Uterine smooth muscle cell (primary cell): ENCODE measurements around the gene GLB1L2. TPM values are rescaled to one million over a fixed set of nuclear protein-coding genes. Genes with fewer than 3 reads are reported as not detected.

Experiments
- total RNA-seq: library from RNA; depleted of rRNA; stranded (reverse); fragments of >200 nt; gene quantifications from 2 replicates; pipeline ENCODE4 v1.2.3, GENCODE V29; 2014

GLB1L2 gene, protein sequence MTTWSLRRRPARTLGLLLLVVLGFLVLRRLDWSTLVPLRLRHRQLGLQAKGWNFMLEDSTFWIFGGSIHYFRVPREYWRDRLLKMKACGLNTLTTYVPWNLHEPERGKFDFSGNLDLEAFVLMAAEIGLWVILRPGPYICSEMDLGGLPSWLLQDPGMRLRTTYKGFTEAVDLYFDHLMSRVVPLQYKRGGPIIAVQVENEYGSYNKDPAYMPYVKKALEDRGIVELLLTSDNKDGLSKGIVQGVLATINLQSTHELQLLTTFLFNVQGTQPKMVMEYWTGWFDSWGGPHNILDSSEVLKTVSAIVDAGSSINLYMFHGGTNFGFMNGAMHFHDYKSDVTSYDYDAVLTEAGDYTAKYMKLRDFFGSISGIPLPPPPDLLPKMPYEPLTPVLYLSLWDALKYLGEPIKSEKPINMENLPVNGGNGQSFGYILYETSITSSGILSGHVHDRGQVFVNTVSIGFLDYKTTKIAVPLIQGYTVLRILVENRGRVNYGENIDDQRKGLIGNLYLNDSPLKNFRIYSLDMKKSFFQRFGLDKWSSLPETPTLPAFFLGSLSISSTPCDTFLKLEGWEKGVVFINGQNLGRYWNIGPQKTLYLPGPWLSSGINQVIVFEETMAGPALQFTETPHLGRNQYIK
- total RNA-seq, result 0.37 and 0.44 TPM in 2 replicates

GRCh38 chr11:134331354-134332188 is at the start of gene GLB1L2:
GLB1L2 (plus strand) TSS chr11:134331988; CDS start chr11:134332062, 74 bp downstream.

GRCh38 chr11:134412203-134413042 is 80.6 kb downstream of the GLB1L2 start, which contains the start of gene B3GAT1:
B3GAT1 (minus strand) TSS chr11:134412242; CDS start chr11:134387659, 24,583 bp downstream.

Other genes starting within 250 kb of the GLB1L2 start
- 11.6 and 34.4 TPM in 2 replicates for gene NCAPD3, start 108.0 kb upstream of the GLB1L2 start, total RNA-seq
- gene VPS26B, start 107.3 kb upstream of the GLB1L2 start, total RNA-seq, result 39.5 and 46.0 TPM in 2 replicates
- gene THYN1, start 78.6 kb upstream of the GLB1L2 start, total RNA-seq, result 68.3 and 93.5 TPM in 2 replicates
- gene ACAD8, start 78.4 kb upstream of the GLB1L2 start, total RNA-seq, result 17.5 and 17.7 TPM in 2 replicates
- not detected in 2 replicates for gene GLB1L3, start 55.6 kb upstream of the GLB1L2 start, total RNA-seq
- under 0.01 TPM in 1 of 2 replicates, not detected in the other for gene B3GAT1, start 80.3 kb downstream of the GLB1L2 start, total RNA-seq